Measurements from ENCODE around the gene IL3.

DNA sequence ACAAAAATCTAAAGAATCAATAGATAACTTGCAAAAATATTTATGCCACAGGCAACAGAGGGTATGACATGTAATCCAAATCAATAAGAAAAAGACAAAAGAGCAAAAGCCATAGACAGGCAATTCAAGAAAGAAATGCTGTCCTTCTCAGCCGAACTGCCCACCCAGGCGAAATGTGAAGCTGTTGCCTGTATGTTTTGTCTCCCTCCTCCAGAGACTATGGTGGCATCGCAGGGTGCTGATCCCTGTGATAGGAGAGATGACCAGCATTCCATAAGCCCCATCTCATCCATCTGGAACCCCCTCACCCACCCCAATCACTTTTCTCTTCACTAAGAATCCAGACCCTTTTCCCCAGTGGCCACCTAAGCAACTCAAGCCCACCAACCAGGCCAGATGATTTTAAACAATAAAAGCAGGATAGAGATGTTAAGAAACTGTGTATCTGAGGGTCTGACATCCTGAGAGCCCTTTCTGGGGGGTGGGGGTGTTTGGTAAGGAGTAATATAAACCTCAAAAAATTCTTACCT, 43.7 kb upstream of the IL3 start:
- TF ChIP-seq CTCF (IDR thresholded peaks at IDR 0.05) (no peak), POLR2A (IDR thresholded peaks at IDR 0.05) (no peak)
